H1 (cell line): Measurements from ENCODE around the gene DUS1L. TPM values are rescaled to one million over a fixed set of nuclear protein-coding genes. Genes with fewer than 3 reads are reported as not detected.

Source experiments
- CEBPB ChIP-seq: IDR thresholded peaks from 2 replicates; pipeline ENCODE4 v1.6.1; 2012; ENCODE audit warnings: low read depth, low read length
- JUN ChIP-seq: IDR thresholded peaks from 2 replicates; pipeline ENCODE4 v1.6.1; 2011; ENCODE audit warnings: low read depth, mild to moderate bottlenecking, improper control_type of control experiment, low read length
- MAFK ChIP-seq: IDR thresholded peaks from 2 replicates; pipeline ENCODE4 v1.6.1; 2012; ENCODE audit warnings: low read depth, mild to moderate bottlenecking, improper control_type of control experiment, low read length
- polyA plus RNA-seq, 7 experiments: library from polyadenylated mRNA; depleted of rRNA in 3 of 7; stranded (reverse) in 5 of 7; unstranded in 2 of 7; fragments of >200 nt in 5 of 7; fragments of 200-250 nt in 2 of 7; gene quantifications; 1 replicate in 5 of 7; 2 replicates in 1 of 7; 4 replicates in 1 of 7; pipeline versions ENCODE4 v1.2.1 to v1.2.3, GENCODE V29; 2011 to 2013; ENCODE audit warnings: missing spikeins in 2 of 7, mixed read lengths in 2 of 7
- total RNA-seq: library from RNA; stranded (reverse); fragmentation: NEBNext Ultra II Directional; extraction: Animal tissue kit (Norgen Biotek cat#: 25700); gene quantifications from 2 replicates; pipeline ENCODE4 v1.2.1, GENCODE V29; 2021

Gene DUS1L
- total and polyA plus RNA-seq, 2 of the 8 experiments (the other 6 are each of a cell fraction or from before 2014, with no cell fraction given) = 34.5 to 69.1 TPM

DNA sequence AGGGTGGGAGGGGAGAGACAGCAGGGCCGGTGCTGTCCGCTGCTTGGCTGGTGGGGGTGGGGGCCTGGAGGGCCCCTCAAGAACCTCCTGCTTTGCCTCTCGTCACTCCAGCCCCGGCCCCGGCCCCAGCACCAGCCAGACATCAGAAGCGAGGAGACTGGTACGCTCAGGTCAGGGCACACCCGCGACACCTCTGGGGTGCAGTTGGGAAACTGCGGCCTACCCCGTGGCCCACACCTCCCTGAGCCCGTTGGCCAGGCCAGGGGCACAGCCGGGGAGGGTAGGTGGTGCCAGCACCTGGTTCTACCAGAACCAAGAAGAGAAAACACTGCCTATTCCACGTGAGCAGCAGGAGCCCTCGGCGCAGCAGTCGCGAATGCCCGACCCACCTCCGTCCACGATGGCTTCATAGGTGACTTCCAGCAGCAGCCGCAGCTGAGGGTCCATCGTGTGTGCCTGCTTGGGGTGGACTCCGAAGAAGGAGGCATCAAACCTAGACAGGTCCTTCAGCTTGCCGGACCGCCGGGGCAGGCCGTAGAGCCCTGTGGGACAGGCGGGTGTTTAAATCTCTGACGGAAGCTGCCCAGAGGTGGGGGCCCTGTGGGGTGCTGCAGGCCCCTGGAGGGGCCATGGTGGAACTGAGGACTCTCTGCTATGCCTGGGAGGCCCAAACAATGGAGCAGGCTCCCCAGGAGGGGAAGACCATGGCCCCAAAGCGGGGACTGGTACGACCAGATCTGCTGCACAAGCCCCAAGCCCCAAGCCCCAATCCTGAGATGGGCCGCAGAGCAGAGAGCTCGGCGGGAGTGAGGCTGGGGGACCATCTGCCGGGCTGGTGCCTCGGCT, 29.6 kb upstream of the DUS1L start (continued):
- TF ChIP-seq JUN (no peak), CEBPB (no peak), MAFK (no peak)
